Sigmoid colon (tissue), 7 donors: Measurements from ENCODE around the gene LCN1. TPM values are rescaled to one million over a fixed set of nuclear protein-coding genes. Genes with fewer than 3 reads are reported as not detected.
"Not testable (repeated sequence)": the region's sequence is repeated elsewhere in the genome, so short reads cannot be mapped to it uniquely, and the experiment has no call there.

Source experiments
- DNase-seq: peaks from one replicate; pipeline ENCODE4 v3.0.0-alpha.2; 2019
- H3K27ac ChIP-seq, 4 donors: fragments of 200-600 bp; sonication (generic); one replicate each; pipeline ENCODE4 v1.5.1; 2016 to 2019; ENCODE audit warnings: mild to moderate bottlenecking in 1 of 4
- H3K27me3 ChIP-seq, 3 donors: fragments of 200-600 bp; sonication (generic); one replicate each; pipeline ENCODE4 v1.5.1; 2019; ENCODE audit warnings: mild to moderate bottlenecking in 1 of 3
- H3K36me3 ChIP-seq, 4 donors: fragments of 200-600 bp; sonication (generic); one replicate each; pipeline ENCODE4 v1.5.1; 2016 to 2019
- H3K4me1 ChIP-seq, 4 donors: fragments of 200-600 bp; sonication (generic); one replicate each; pipeline ENCODE4 v1.5.1; 2017 to 2019
- H3K4me3 ChIP-seq, 4 donors: fragments of 200-600 bp; sonication (generic); one replicate each; pipeline ENCODE4 v1.5.1; 2017 to 2019; ENCODE audit warnings: mild to moderate bottlenecking in 2 of 4, moderate library complexity in 1 of 4
- H3K9me3 ChIP-seq, 4 donors: fragments of 200-600 bp in 3 of 4; sonication (generic) in 3 of 4; one replicate each; pipeline versions ENCODE4 v1.5.1 to v1.6.1; 2013 to 2019
- EP300 ChIP-seq, 4 donors: sonication (generic); formaldehyde crosslinking; IDR thresholded peaks; one replicate each; pipeline ENCODE4 v1.6.1; 2017; ENCODE audit warnings: antibody characterized with exemption in 4 of 4
- POLR2A ChIP-seq, 2 donors: fragments of 450-650 bp; IDR thresholded peaks; one replicate each; pipeline ENCODE4 v1.6.1; 2016; ENCODE audit warnings: antibody characterized with exemption in 2 of 2, mild to moderate bottlenecking in 2 of 2, moderate library complexity in 2 of 2
- POLR2AphosphoS5 ChIP-seq, 4 donors: sonication (generic); formaldehyde crosslinking; IDR thresholded peaks; one replicate each; pipeline ENCODE4 v1.6.1; 2017; ENCODE audit warnings: antibody characterized with exemption in 4 of 4
- WGBS, 2 donors: extraction: QIAGEN DNeasy Blood & Tissue Kit; methylation state at CpG; one replicate each; pipeline ENCODE4 v1.1.7; 2013; 5-methylcytosine and 5-hydroxymethylcytosine counted together
- intact Hi-C: fragments of 100-400 bp; cut with DNase I; formaldehyde crosslinking; loops from one replicate; pipeline ENCODE4 v1.15.1; 2023
- polyA plus RNA-seq, 3 donors: library from polyadenylated mRNA; stranded (reverse); fragments of 200-250 nt; gene quantifications; one replicate each; pipeline ENCODE4 v1.2.3, GENCODE V29; 2013
- total RNA-seq, 4 donors: library from RNA; depleted of rRNA; stranded (reverse); fragments of >200 nt; gene quantifications; one replicate each; pipeline ENCODE4 v1.1.0, GENCODE V29; 2016
- TF ChIP-seq, protein P1 (sequence below), 4 experiments: fragments of 450-650 bp in 3 of 4; fragments of 200-600 bp in 1 of 4; IDR thresholded peaks; one replicate each; pipeline ENCODE4 v1.5.1; 2016 to 2019; ENCODE audit warnings: antibody characterized with exemption in 4 of 4, mild to moderate bottlenecking in 3 of 4, moderate library complexity in 2 of 4
- donor health status: healthy with polysubstance abuse.
- donor health status: Bipolar disorder and iron deficiency.
- donor health status: healthy.

Gene LCN1
- total and polyA plus RNA-seq, 7 donors = 0.10 TPM; not detected in 6

DNA sequence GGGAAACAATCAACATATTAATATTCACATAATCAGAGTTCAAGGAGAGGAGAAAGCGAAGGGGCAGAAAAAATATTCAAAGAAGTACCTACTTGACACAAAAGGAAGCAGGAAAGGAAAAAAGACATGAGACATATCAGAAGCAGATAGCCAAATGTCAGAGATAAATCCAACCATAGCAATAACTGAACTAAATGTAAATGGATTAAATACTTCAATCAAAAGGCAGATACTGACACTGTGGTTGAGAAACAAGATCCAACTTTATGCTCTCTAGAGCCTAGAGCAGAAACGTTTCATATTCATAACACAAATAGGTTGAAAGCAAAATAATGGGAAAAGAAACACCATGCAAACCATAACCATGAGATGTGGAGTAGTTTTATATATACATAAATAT, 11.8 kb upstream of the LCN1 start:
- H3K4me1 ChIP-seq = peaks cover 0 to 5% (median 2%) of the 10 kb centered on the region in 4 donors
- no peak for TF ChIP-seq POLR2A (IDR thresholded peaks at IDR 0.05)
- no peak for TF ChIP-seq EP300 (IDR thresholded peaks at IDR 0.05)
- TF ChIP-seq POLR2AphosphoS5 (IDR thresholded peaks at IDR 0.05) = no peak
- TF ChIP-seq, protein P1, sequence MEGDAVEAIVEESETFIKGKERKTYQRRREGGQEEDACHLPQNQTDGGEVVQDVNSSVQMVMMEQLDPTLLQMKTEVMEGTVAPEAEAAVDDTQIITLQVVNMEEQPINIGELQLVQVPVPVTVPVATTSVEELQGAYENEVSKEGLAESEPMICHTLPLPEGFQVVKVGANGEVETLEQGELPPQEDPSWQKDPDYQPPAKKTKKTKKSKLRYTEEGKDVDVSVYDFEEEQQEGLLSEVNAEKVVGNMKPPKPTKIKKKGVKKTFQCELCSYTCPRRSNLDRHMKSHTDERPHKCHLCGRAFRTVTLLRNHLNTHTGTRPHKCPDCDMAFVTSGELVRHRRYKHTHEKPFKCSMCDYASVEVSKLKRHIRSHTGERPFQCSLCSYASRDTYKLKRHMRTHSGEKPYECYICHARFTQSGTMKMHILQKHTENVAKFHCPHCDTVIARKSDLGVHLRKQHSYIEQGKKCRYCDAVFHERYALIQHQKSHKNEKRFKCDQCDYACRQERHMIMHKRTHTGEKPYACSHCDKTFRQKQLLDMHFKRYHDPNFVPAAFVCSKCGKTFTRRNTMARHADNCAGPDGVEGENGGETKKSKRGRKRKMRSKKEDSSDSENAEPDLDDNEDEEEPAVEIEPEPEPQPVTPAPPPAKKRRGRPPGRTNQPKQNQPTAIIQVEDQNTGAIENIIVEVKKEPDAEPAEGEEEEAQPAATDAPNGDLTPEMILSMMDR (IDR thresholded peaks at IDR 0.05) = no peak
- H3K9me3 ChIP-seq = no peaks in the 10 kb centered on the region
- DNase-seq = no peak
- H3K27me3 ChIP-seq = no peaks in the 10 kb centered on the region
- intact Hi-C loops = no loop called here
- 87 to 89% methylated on average over 2 of the region's 2 CpGs for WGBS, 2 donors
- H3K27ac ChIP-seq = no peak overlapping the region
- H3K4me3 ChIP-seq = no peak overlapping the region
- peaks cover 0 to 10% (median 5%) of the 10 kb centered on the region in 4 donors for H3K36me3 ChIP-seq

DNA sequence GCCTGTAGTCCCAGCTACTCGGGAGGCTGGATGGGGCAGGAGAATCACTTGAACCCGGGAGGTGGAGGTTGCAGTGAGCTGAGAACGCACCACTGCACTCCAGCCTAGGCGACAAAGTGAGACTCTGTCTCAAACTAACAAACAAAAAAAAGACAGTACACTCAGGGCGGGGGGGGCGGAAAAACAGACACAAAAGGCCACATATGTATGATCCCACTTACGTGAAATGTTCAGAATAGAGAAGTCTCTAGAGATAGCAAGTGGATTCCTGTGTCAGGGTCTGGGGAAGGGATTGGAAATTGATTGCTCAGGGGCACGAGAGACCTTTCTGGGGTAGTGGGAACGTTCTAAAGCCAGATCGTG, 9.0 kb upstream of the LCN1 start:
- TF ChIP-seq POLR2AphosphoS5 (IDR thresholded peaks at IDR 0.05) = no peak
- no peak for TF ChIP-seq POLR2A (IDR thresholded peaks at IDR 0.05)
- TF ChIP-seq, protein P1 (IDR thresholded peaks at IDR 0.05) = no peak
- H3K27ac ChIP-seq = no peak overlapping the region
- H3K36me3 ChIP-seq = no peaks in the 10 kb centered on the region
- WGBS, 2 donors = 83 to 85% methylated on average over 10 of the region's 10 CpGs
- no peak overlapping the region for H3K4me3 ChIP-seq
- DNase-seq = no peak
- H3K27me3 ChIP-seq = peaks cover 0 to 6% (median 0%) of the 10 kb centered on the region in 3 donors
- no peaks in the 10 kb centered on the region for H3K4me1 ChIP-seq
- intact Hi-C loops = no loop called here
- no peaks in the 10 kb centered on the region for H3K9me3 ChIP-seq

GRCh38 chr9:135512904-135513303, 8.3 kb upstream of the LCN1 start:
- Histone ChIP-seq H3K4me3 (no peak overlapping the region), H3K9me3 (no peaks in the 10 kb centered on the region), H3K4me1 (no peaks in the 10 kb centered on the region), H3K27ac (no peak overlapping the region), H3K27me3 (peaks cover 0 to 6% (median 0%) of the 10 kb centered on the region in 3 donors), H3K36me3 (no peaks in the 10 kb centered on the region)
- intact Hi-C loops = no loop called here
- peak; percentile 49 for DNase-seq
- TF ChIP-seq, protein P1 (IDR thresholded peaks at IDR 0.05) = no peak
- TF ChIP-seq POLR2A (IDR thresholded peaks at IDR 0.05) = no peak
- no peak for TF ChIP-seq POLR2AphosphoS5 (IDR thresholded peaks at IDR 0.05)
- no peak for TF ChIP-seq EP300 (IDR thresholded peaks at IDR 0.05)
- 48% methylated on average over 7 of the region's 7 CpGs for WGBS, 2 donors

- H3K9me3 ChIP-seq = no peaks in the 10 kb centered on the region
- no peak overlapping the region for H3K4me3 ChIP-seq
- no peaks in the 10 kb centered on the region for H3K36me3 ChIP-seq
- intact Hi-C loops = no loop called here
- H3K27ac ChIP-seq = no peak overlapping the region
- no peaks in the 10 kb centered on the region for H3K4me1 ChIP-seq
- WGBS, 2 donors = 79 to 83% methylated on average over 19 of the region's 19 CpGs
- peaks cover 0 to 6% (median 0%) of the 10 kb centered on the region in 3 donors for H3K27me3 ChIP-seq
- DNase-seq = peak; percentile 45
- no peak for TF ChIP-seq POLR2A (IDR thresholded peaks at IDR 0.05)
- no peak for TF ChIP-seq EP300 (IDR thresholded peaks at IDR 0.05)
- no peak for TF ChIP-seq POLR2AphosphoS5 (IDR thresholded peaks at IDR 0.05)
- TF ChIP-seq, protein P1 (IDR thresholded peaks at IDR 0.05) = no peak
Measured at GRCh38 chr9:135513351-135513846, 7.8 kb upstream of the LCN1 start.

DNA sequence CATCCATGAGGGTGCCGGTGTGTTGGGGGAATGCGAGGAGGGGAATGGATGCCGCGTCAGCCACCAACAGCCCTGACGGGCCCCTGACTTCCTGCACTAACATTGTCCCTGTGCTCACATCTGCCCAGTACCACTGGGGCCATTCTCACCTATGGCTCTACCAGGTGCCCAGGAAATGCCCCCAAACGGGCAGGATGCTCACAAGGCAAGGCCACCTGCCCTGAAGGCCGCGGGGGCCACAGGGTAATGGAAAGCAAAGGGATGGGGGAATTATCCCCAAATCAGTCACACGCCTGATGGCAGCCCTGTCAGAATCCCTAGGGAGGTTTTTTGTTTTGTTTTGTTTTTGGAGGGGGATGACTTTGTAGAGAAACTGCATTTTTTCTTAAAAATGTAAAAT, 7.3 kb upstream of the LCN1 start:
- H3K4me1 ChIP-seq, H3K36me3 ChIP-seq, H3K4me3 ChIP-seq, H3K27ac ChIP-seq, H3K27me3 ChIP-seq, DNase-seq, H3K9me3 ChIP-seq, intact Hi-C loops: not testable (repeated sequence)
- 80 to 88% methylated on average over 9 of the region's 9 CpGs for WGBS, 2 donors
